Muscle layer of colon (tissue), 2 donors: Measurements from ENCODE around the gene FLOT1.
A peak's percentile ranks its signal among the peaks of the same experiment; 100 is the strongest.
"Not testable (repeated sequence)": the region's sequence is repeated elsewhere in the genome, so short reads cannot be mapped to it uniquely, and the experiment has no call there.

Source experiments
- H3K27ac ChIP-seq: one replicate; pipeline ENCODE4 v1.7.0; 2013; ENCODE audit warnings: low read depth, mild to moderate bottlenecking, low read length, moderate library complexity
- H3K27me3 ChIP-seq, 2 donors: one replicate each; pipeline ENCODE4 v1.7.0; 2013; ENCODE audit warnings: low read length in 2 of 2, mild to moderate bottlenecking in 2 of 2; ENCODE audit not compliant: insufficient read depth in 2 of 2, control insufficient read depth in 1 of 2
- H3K36me3 ChIP-seq: one replicate; pipeline ENCODE4 v1.7.0; 2013; ENCODE audit warnings: mild to moderate bottlenecking, low read length; ENCODE audit not compliant: insufficient read depth
- H3K4me1 ChIP-seq: one replicate; pipeline ENCODE4 v1.7.0; 2013; ENCODE audit warnings: mild to moderate bottlenecking, low read length; ENCODE audit not compliant: insufficient read depth
- H3K4me3 ChIP-seq, 2 donors: one replicate each; pipeline ENCODE4 v1.7.0; 2013; ENCODE audit warnings: low read length in 2 of 2, low read depth in 1 of 2, mild to moderate bottlenecking in 1 of 2, moderate library complexity in 1 of 2
- H3K9ac ChIP-seq: one replicate; pipeline ENCODE4 v1.7.0; 2013; ENCODE audit warnings: low read length
- H3K9me3 ChIP-seq: one replicate; pipeline ENCODE4 v1.7.0; 2013; ENCODE audit warnings: mild to moderate bottlenecking, low read length
- donor health status: abdominal sarcoma.
- donor health status: Adenocarcinoma of cecum.

The FLOT1 gene

GRCh38 chr6:30719356-30719755 lies 23.1 kb downstream of the FLOT1 start:
- Histone ChIP-seq H3K27me3 (no peaks in the 10 kb centered on the region), H3K4me3 (peak overlapping the region in 1 of 2 donors; percentile 96), H3K36me3 (peaks cover 17% of the 10 kb centered on the region), H3K27ac (peak overlapping the region; percentile 81), H3K9ac (peak overlapping the region; percentile 16), H3K4me1 (peaks cover 24% of the 10 kb centered on the region), H3K9me3 (no peaks in the 10 kb centered on the region)

GRCh38 chr6:30717845-30718720 lies 24.4 kb downstream of the FLOT1 start:
- peaks cover 24% of the 10 kb centered on the region for H3K4me1 ChIP-seq
- peak overlapping the region; percentile 47 for H3K9ac ChIP-seq
- H3K27me3 ChIP-seq, H3K9me3 ChIP-seq: not testable (repeated sequence)
- H3K27ac ChIP-seq, result peak overlapping the region; percentile 91
- peak overlapping the region in 1 of 2 donors; percentile 64 for H3K4me3 ChIP-seq
- H3K36me3 ChIP-seq, result peaks cover 18% of the 10 kb centered on the region

DNA sequence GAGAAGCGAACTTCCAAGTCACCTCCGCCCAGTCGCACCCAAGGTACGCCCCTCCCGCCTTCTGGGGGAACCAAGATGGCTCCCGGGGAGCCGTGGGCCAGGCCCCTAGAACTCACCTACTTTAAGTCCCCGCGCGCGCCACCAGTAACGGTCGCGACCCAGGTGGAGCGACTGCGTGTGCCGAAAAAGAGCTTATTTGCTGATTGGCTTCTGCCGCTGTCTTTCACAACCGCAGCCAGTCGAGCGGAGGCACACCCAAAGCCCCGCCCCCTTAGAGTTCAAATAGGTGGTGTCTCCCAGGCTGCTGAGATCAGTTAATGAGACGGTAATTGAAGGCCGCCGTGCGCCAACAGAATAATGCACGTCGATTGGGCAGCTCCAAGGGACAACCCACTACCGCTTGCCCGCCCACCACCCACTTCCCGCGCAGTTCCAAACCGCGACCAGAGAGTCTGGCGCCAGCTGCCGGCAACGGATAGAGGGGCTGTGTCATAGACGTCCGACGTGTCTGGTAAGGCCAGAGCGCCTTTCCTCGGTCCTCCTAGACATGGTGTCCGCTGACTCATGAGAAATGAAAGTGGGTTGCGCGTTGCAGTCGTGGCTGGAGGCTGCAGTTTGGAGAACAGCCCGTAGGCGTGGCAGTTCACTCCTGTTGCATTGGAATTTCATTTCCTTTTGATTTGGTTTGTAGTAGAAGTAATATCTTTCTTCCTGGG lies 25.2 kb downstream of the FLOT1 start, which contains the start of gene MDC1:
MDC1 (minus strand) TSS at position 153 of the 716 bp plus-strand sequence. CDS start 2,106 bp downstream, outside the sequence.
- Histone ChIP-seq H3K4me3 (peak within 1 kb of the TSS; percentile 64 to 79), H3K27ac (peak within 1 kb of the TSS; percentile 91), H3K9ac (peak within 1 kb of the TSS; percentile 79), H3K27me3 (no peaks in the 10 kb centered on the region), H3K4me1 (peaks cover 21% of the 10 kb centered on the region), H3K9me3 (no peaks in the 10 kb centered on the region), H3K36me3 (peaks cover 22% of the 10 kb centered on the region)

DNA sequence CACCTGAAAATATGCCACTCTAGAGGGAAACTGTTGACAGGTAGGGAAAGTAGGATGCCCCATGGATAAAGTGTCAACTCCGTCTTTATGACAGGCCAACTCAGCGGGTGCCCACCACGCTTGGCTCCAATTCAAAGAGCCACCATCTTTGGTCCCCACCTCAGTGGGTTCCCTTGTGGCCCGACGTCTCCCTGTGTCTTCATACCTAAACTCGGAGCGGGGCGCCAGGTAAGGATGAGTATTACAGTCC lies 25.7 kb downstream of the FLOT1 start:
- H3K9ac ChIP-seq, result peak overlapping the region; percentile 79
- peaks cover 16% of the 10 kb centered on the region for H3K4me1 ChIP-seq
- no peaks in the 10 kb centered on the region for H3K9me3 ChIP-seq
- no peaks in the 10 kb centered on the region for H3K27me3 ChIP-seq
- H3K4me3 ChIP-seq, result peak overlapping the region; percentile 64 to 79
- H3K36me3 ChIP-seq, result peaks cover 27% of the 10 kb centered on the region
- H3K27ac ChIP-seq, result peak overlapping the region; percentile 91

GRCh38 chr6:30714263-30714662 lies 28.2 kb downstream of the FLOT1 start:
- no peaks in the 10 kb centered on the region for H3K9me3 ChIP-seq
- H3K4me3 ChIP-seq, result no peak overlapping the region
- peaks cover 41% of the 10 kb centered on the region for H3K36me3 ChIP-seq
- H3K27ac ChIP-seq, result no peak overlapping the region
- H3K27me3 ChIP-seq, result no peaks in the 10 kb centered on the region
- peaks cover 8% of the 10 kb centered on the region for H3K4me1 ChIP-seq
- no peak overlapping the region for H3K9ac ChIP-seq

DNA sequence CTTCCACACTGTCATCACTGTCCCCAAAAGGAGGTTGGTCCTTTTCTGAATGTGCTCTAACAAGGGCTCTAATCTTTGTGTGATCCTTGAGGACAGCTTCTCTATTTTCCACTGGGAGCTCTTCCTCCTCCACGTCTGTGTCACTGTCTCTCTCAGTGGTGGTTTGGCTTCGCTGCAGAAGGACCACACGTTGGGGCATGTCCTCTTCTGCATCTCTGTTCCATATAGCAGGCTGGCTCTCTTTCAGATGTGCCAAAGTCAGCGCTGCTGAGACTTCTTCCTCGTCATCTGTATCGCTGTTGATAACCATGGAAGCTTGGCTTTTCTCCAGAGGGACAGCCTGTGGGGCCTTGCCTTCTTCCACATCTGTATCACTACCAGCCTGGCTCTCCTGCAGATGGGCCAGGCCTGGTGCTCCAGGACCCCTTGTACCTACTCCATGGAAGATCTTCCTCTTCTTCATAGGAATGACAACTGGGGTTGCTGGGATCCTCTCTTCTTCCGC lies 30.0 kb downstream of the FLOT1 start:
- Histone ChIP-seq H3K4me1 (peaks cover 4% of the 10 kb centered on the region), H3K36me3 (peaks cover 49% of the 10 kb centered on the region), H3K4me3 (no peak overlapping the region), H3K9me3 (no peaks in the 10 kb centered on the region), H3K9ac (no peak overlapping the region), H3K27me3 (no peaks in the 10 kb centered on the region), H3K27ac (no peak overlapping the region)

- H3K36me3 ChIP-seq, result peaks cover 55% of the 10 kb centered on the region
- H3K9me3 ChIP-seq, result no peaks in the 10 kb centered on the region
- H3K9ac ChIP-seq, result no peak overlapping the region
- no peak overlapping the region for H3K4me3 ChIP-seq
- no peaks in the 10 kb centered on the region for H3K27me3 ChIP-seq
- H3K4me1 ChIP-seq, result peaks cover 4% of the 10 kb centered on the region
- no peak overlapping the region for H3K27ac ChIP-seq
These were observed 30.6 kb downstream of the FLOT1 start for GRCh38 chr6:30711758-30712380.

DNA sequence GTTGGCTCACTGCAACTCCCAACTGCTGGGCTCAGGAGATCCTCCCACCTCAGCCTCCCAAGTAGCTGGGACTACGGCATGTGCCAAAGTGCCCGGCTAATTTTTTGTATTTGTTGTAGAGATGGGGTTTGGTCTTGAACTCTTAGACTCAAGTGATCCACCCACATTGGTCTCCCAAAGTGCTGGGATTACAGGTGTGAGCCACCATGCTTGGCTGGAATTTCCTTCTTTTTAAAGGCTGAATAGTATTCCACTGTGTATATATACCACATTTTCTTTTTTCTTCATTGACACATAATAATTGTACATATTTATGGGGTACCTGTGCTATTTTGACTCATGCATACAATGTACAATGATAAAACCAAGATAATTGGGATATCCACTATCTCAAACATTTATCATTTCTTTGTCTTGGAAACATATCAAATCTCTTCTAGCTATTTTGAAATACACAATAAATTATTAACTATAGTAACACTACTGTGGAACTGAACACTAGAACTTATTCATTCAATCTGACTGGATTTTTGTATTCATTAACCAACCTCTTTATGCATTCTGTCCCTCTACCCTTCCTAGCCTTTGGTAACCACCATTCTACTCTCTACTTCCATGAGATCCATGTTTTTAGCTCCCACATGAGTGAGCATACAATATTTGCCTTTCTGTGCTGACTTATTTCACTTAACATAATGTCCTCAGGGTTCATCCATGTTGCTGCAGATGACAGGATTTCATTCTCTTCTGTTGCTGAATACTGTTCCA lies 33.2 kb downstream of the FLOT1 start:
- Histone ChIP-seq H3K27ac (no peak overlapping the region), H3K9me3 (no peaks in the 10 kb centered on the region), H3K36me3 (peaks cover 61% of the 10 kb centered on the region), H3K9ac (no peak overlapping the region), H3K4me3 (no peak overlapping the region), H3K27me3 (no peaks in the 10 kb centered on the region), H3K4me1 (no peaks in the 10 kb centered on the region)

DNA sequence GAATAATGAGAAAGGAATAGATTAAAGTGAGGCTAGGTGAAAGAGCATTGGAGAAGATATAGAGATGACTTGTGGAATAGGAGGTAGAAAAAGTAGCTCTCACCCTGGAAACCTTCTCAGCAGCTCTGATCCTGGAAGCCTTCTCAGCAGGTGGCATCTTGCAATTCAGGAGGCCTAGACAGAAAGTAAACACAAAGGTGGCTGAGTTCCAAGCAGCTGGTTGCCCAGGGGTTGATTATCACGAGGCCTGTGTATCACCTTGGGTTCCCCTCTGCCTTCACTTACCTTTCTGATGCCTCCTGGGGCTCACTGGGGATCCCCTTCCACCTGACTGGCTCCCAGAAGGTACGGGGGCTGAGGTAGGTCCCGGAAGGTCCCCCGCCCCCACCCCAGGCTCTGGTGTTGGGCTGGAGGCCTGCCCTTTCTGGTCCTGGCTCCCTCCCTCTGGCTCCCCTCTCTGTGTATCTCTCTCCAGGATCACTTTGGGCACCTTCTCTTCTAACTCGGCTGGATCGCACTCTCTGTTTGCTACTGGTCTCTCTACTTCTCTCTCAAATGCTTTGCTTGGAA lies 35.1 kb downstream of the FLOT1 start:
- Histone ChIP-seq H3K4me1 (no peaks in the 10 kb centered on the region), H3K27me3 (no peaks in the 10 kb centered on the region), H3K27ac (no peak overlapping the region), H3K4me3 (no peak overlapping the region), H3K9ac (no peak overlapping the region), H3K36me3 (peaks cover 60% of the 10 kb centered on the region), H3K9me3 (no peaks in the 10 kb centered on the region)

DNA sequence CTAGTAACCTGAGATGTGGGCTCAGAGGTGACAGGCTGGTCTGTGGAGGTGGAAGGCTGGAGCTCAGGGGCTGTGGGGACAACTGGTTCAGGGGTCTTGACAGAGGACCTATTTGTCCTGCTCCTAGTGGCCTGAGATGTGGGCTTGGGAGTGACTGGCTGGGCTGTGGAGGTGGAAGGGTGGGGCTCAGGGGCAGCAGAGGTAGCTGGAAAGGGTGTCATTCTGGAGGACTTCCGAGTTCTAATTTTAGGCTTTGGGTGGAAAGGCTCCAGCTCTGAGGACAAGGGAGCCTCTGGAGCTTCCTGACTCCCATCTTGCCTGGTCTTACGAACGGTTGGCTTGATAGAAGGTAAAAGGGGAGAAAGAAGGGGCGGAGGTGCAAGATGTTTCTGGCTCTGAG lies 36.9 kb downstream of the FLOT1 start:
- Histone ChIP-seq H3K27ac (no peak overlapping the region), H3K9me3 (no peaks in the 10 kb centered on the region), H3K4me1 (no peaks in the 10 kb centered on the region), H3K4me3 (no peak overlapping the region), H3K27me3 (no peaks in the 10 kb centered on the region), H3K9ac (no peak overlapping the region), H3K36me3 (peaks cover 45% of the 10 kb centered on the region)
